ENCODE data around the gene CERK.

GRCh38 chr22:46706060-46706459, 32.0 kb downstream of the CERK start:
- TF ChIP-seq CTCF (IDR thresholded peaks at IDR 0.05) (no peak), POLR2A (IDR thresholded peaks at IDR 0.05) (no peak)
